Suprapubic skin (tissue), 4 donors: ENCODE measurements around the gene SHC3.

Experiments used
- EP300 ChIP-seq: sonication (generic); formaldehyde crosslinking; IDR thresholded peaks from one replicate; pipeline ENCODE4 v1.6.1; 2017; ENCODE audit warnings: antibody characterized with exemption
- POLR2A ChIP-seq, 2 donors: fragments of 450-650 bp; IDR thresholded peaks; one replicate each; pipeline ENCODE4 v1.6.1; 2017; ENCODE audit warnings: antibody characterized with exemption in 2 of 2, mild to moderate bottlenecking in 2 of 2, moderate library complexity in 2 of 2
- POLR2AphosphoS5 ChIP-seq, 3 donors: sonication (generic); formaldehyde crosslinking; IDR thresholded peaks; one replicate each; pipeline ENCODE4 v1.6.1; 2017; ENCODE audit warnings: antibody characterized with exemption in 3 of 3
- TF ChIP-seq, protein P1 (sequence below), 2 donors: fragments of 200-600 bp in 1 of 2; fragments of 450-650 bp in 1 of 2; sonication (generic) in 1 of 2; IDR thresholded peaks; one replicate each; pipeline ENCODE4 v1.5.1; 2016 to 2019; ENCODE audit warnings: antibody characterized with exemption in 2 of 2, mild to moderate bottlenecking in 1 of 2, moderate library complexity in 1 of 2

DNA sequence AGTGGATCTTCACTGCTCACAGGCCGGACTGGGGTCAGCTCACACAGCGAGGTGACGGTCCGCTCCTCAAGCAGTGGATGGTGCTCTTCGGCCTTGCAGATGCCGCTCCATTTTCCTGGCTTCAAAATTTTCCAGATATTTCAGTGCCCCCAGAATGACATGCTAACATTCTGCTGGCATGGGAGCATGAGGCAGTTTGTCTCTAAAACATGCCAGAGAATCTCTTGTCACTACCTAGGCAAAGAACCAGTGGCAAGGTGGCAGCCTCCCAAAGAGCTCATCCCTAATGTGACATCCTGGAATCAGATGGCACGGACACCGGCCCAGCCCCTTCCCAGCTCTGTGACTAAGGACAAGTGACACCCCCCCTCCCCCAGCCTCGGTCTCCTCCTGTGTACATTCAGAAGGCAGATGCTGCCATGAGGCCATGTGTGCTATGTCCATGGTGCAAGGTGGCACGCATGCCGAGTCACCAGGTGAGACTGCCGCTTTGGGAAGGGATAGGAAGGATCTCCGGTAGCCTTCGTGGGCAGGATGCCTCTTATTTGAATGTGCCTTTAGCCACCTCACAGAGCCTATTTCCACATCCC is 184.7 kb downstream of the SHC3 start:
- TF ChIP-seq, protein P1, sequence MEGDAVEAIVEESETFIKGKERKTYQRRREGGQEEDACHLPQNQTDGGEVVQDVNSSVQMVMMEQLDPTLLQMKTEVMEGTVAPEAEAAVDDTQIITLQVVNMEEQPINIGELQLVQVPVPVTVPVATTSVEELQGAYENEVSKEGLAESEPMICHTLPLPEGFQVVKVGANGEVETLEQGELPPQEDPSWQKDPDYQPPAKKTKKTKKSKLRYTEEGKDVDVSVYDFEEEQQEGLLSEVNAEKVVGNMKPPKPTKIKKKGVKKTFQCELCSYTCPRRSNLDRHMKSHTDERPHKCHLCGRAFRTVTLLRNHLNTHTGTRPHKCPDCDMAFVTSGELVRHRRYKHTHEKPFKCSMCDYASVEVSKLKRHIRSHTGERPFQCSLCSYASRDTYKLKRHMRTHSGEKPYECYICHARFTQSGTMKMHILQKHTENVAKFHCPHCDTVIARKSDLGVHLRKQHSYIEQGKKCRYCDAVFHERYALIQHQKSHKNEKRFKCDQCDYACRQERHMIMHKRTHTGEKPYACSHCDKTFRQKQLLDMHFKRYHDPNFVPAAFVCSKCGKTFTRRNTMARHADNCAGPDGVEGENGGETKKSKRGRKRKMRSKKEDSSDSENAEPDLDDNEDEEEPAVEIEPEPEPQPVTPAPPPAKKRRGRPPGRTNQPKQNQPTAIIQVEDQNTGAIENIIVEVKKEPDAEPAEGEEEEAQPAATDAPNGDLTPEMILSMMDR (IDR thresholded peaks at IDR 0.05): no peak
- TF ChIP-seq POLR2A (IDR thresholded peaks at IDR 0.05) (no peak), POLR2AphosphoS5 (IDR thresholded peaks at IDR 0.05) (no peak), EP300 (no peak)
